GM21515 (cell line): Measurements from ENCODE around the gene KRTAP10-2.
"Not testable (repeated sequence)": the region's sequence is repeated elsewhere in the genome, so short reads cannot be mapped to it uniquely, and the experiment has no call there.

ENCODE experiments used
- ATAC-seq: cut with Tn5 transposase; IDR thresholded peaks from one replicate; pipeline ENCODE4 v1.9.1; 2021; ENCODE audit not compliant: unreplicated experiment

Gene KRTAP10-2

DNA sequence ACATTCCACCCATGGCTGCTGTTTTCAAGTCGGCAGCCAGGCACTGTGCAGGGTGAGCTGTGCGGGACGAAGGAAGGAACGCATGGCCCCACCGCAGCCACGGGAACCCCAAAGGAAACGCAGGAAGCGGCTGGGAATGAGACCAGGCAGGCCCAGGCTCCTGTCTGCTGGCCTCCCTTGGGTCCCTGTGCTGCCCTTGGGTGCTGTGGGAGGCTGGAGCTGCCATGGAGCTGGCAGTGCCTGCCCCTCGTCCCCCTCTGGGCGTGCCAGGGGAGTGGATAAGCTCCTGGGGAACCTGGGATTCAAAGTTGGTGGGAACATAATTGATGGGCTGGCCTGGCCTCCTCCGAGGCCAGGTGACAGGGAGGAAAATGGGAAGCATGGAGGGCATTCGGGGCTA is 17.0 kb upstream of the KRTAP10-2 start:
- ATAC-seq, result no peak

DNA sequence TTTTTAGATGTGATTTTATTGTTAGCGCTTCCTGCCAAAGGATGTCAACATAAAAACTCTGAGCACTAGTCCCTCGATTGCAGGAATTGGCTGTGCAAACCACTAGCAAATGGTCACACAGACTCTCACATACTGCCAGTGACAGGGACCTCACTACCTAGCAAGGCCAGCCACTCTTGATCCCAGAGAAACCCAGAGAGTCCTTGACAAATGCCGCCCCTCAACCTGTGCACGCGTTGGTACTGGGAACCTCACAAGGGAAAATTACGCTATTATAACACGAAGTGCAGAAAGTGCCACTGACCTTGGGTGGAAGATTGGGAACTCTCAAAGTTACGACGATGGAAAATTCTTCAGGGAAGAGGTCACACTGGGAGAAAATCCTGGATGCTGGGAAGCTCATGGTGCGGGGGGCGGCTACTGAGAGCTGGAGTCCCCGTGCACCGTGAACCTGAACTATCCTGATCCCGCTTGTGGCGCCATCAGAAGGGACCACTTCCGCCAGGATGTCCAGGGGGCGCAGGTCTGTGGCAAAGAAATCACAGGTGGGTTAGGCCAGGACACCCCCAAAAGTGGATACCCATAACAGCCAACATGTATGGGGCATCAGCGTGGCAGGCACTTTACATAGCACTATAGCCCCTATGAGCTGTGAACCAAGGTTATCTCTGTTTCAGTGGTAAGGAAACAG is 16.3 kb upstream of the KRTAP10-2 start:
- no peak for ATAC-seq

DNA sequence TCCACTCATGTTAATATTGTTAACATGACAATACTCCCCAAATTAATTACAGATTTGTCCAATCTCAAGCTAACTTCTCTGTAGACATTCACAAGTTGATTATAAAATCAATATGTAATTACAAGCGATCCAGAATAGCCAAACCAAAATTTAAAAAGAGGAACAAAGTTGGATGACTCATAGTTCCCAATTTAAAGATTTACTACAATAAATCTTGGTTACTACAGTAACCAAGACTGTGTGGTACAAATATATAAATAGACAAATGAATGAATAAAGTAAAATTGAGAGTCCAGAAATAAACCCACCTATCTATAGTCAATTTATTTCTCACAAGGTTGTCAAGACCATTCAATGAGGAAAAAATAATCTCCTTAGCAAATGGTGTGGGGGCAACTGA is 15.1 kb upstream of the KRTAP10-2 start:
- no peak for ATAC-seq

DNA sequence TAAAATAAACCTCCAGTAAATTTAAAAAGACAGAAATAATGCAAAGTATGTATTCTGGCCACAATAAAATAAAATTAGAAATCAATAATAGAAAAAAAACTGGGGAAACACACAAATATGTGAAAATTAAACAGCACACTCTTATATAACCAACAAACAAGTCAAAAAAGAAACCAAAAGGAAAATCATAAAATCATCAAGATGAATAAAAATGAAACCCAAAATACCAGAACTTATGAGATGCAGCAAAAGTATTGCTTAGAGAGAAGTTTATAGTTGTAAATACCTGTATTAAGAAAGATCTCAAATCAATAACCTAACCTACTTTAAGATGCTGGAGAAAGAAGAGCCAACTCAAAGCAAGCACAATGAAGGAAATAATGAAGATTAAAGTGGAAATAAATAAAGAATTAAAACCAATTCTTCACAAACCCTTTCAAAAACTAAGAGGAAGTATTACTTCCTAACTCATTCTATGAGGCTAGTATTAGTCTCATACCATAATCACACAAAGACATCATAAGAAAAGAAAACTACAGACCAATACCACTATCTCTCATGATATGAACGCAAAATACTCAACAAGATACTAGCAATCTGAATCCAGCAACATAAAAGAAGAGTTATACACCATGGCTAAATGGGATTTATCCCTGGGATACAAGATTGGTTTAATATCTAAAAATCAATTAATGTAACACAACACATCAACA is 13.7 kb upstream of the KRTAP10-2 start:
- ATAC-seq, result no peak

DNA sequence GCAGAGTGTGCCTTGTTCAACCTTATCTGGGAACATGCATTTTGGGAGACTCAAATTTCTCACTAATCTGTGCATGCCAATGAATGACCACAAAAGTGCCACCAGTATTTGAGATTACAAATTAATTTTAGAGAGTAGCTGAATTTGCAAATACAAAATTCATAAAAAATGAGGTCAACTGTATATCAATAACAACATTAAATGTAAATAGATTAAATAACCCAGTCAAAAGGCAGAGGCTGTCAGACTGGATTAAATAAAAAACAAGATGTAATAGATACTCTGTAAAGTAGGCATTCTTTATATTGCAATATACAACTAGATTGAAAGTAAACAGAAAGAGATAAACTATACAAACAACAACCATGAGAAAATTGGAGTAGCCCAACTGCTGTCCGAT is 12.8 kb upstream of the KRTAP10-2 start:
- no peak for ATAC-seq

DNA sequence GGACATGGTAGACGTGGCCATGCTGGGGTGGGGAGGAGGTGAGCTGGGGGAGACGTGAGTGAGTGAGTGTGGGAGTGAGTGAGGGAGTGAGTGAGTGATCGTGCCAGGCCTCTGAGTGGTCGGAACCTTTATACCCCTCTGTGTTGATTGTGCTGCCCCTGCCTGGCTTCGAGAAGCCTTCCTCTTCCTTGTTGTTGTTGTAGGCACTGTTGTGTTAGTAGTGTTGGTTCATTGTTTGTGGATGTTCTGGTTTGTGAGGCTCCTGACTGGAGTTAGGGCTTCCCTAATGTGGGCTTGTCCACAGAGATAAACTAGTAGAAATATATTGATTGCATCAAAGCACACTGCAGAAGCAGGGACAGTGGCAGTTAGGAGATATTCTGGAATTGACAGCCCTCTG is 7.4 kb upstream of the KRTAP10-2 start, which contains the start of gene KRTAP10-3:
TSS of gene KRTAP10-3 (minus strand) at position 101 of the 400 bp plus-strand sequence. CDS start at position 21, 80 bp downstream.
- ATAC-seq, result no peak

DNA sequence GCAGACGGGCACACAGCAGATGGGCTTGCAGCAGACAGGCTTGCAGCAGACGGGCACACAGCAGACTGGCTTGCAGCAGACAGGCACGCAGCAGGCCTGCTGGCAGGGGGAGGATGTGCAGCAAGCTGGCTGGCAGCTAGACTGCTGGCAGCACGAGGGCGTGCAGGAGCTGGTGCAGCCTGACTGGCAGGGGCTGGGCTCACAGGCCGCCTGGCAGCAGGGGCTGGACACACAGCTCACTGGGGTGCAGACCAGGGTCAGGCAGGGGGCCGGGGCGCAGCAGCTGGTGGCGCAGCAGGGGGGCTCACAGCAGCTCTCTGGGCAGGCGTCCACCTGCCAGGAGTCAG is 7.0 kb upstream of the KRTAP10-2 start:
- not testable (repeated sequence) for ATAC-seq

DNA sequence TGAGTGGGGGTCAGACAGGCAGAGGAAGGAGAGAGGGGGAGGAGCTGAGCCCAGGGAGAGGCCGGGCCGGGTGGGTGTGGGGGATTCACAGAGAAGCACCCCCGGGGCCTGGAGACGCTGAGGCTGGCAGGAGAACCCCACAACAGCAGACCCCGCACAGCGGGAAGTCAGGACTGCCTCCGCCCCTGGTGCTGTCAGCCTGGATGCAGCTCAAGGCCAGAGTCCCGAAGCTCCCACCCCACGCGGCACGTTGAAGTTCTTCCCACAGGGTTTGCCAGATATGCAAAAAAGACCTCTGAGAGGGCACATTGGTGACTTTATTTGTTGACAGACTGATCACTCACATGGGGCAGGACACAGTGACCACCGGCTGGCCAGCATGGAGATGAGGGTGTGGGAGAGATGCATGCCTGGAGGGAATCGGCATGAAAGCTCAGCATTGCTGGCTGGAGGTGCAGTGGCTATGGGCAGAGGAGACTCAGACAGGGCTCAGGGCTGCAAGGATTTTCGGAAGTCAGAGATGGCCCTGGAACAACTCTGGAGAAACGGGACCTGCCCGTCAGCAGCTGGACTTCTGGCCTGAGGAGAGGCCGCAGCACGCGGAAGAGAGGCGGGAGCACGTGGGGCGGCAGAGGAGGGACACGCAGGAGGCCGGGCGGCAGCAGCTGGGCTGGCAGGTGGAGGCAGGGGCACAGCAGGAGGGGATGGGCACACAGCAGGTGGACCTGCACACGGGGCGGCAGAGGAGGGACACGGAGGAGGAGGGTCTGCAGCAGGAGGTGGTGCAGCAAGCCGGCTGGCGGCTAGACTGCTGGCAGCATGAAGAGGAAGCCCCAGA is 6.4 kb upstream of the KRTAP10-2 start:
- ATAC-seq, result no peak

DNA sequence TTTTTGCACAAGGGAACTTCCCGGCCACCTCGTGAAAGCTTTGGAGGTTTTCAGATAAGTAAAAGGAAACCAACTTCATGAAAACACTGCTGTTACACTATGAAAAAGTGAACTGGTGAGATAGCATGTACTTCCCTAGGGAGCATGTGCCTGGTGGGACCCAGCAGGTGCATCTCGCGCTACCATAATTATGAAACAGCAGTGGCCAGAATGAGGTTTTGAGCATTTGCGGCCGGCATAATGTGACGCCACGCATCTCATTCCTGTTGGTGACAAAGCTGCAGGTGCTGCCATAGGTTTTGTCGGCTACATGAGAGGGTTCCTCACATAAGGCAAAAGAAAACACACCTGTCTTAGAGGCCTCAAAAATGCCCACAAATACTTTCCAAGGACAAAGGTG is 5.6 kb upstream of the KRTAP10-2 start:
- ATAC-seq, result no peak

DNA sequence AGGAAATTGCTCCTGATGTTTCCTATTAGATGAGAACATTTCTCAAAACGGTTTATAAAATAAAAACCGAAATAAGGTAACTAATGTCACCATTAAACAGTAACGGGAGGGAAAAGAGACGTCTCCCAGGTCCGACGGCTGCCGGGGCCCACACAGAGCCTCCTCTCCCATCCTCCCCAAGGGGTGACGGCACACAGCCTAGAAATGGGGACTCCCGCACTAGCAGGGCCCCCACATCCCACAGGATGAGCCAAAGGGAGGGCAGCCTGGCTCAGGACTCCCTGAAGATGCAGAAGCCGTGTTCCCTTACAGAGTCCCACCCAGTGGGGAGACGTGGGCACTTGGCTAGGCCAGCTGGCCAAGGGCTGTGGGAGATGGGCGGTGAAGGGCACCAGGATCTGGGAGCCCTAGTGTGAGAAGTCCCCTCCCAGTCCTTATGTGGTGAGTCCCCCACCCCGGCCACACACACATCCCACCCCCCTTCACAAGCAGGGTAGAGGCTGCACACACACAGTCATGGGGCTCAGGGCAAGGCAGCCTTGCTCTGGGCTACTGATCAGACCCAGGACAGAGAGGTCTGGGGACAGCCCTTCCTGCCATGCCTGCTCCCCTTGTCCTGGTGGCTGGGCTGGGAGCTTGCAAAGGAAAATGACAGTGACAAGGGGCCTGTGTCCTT is 4.0 kb upstream of the KRTAP10-2 start:
- no peak for ATAC-seq

DNA sequence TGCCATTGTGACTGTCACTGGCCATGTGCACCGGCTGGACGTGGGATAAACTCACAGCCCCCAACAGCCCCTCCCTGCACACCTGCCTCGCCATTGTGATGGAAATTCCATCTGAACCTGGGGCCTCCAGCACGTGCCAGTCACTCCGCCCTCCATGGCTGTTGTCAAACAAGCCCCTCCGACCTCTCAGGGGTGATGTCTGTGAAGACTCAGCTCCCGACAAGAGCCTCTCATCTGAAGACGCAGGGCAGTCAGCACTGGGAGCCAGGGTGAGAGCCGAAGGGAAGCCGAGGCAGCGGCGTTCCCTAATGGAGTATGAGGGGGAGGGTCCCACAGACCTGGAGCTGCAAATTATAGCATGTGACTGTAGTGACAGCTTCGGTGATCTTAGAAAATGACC is 1.4 kb upstream of the KRTAP10-2 start:
- no peak for ATAC-seq

DNA sequence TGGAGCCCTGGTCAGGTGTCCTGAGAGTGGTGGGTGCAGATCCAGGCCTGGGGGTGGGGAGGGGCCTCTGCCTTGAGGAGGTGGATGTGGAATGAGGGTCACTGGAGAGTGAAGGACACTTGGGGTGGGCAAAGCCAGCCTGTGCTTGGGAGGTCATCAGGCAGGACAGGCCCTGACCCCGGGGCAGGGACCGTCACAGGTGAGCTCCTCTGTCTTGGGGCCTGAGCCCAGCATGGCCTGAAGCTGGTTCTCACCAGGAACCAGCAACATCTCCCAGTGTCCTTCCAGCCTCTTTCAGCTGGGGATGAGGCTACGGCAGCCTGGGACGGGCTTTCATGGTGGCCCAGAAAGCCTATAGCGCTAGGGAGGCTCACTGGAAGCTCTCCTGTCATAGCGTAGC is 831 bp upstream of the KRTAP10-2 start:
- ATAC-seq, result no peak

DNA sequence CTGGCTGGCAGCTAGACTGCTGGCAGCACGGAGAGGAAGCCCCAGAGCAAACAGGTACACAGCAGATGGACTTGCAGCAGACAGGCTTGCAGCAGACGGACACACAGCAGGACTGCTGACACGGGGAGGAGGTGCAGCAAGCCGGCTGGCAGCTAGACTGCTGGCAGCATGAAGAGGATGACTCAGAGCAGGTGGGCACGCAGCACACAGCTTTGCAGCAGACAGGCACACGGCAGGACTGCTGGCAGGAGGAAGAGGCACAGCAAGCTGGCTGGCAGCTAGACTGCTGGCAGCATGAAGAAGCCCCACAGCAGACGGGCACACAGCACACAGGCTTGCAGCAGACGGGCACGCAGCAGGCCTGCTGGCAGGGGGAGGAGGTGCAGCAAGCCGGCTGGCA is 498 bp downstream of the KRTAP10-2 start:
- ATAC-seq, result no peak

DNA sequence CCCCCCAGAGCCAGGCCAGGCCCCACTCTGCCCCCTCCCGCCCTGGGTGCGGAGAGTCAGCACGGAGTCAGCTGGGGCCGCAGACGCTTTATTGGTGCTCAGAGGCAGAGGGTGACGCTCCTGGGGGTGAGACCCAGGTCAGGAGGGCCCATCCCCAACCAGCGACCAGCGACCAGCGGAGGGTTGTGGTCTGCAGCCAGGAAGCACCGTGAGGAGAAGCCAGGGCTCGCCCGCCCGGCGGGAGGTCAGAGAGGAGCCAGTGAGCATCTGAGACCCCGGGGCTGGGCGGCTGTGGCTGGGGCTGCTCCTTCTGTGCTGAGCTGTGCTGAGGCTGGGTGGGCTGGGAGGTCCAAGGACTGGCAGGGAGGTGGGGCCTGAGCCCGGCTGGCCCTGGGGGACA is 1.0 kb downstream of the KRTAP10-2 start:
- not testable (repeated sequence) for ATAC-seq

DNA sequence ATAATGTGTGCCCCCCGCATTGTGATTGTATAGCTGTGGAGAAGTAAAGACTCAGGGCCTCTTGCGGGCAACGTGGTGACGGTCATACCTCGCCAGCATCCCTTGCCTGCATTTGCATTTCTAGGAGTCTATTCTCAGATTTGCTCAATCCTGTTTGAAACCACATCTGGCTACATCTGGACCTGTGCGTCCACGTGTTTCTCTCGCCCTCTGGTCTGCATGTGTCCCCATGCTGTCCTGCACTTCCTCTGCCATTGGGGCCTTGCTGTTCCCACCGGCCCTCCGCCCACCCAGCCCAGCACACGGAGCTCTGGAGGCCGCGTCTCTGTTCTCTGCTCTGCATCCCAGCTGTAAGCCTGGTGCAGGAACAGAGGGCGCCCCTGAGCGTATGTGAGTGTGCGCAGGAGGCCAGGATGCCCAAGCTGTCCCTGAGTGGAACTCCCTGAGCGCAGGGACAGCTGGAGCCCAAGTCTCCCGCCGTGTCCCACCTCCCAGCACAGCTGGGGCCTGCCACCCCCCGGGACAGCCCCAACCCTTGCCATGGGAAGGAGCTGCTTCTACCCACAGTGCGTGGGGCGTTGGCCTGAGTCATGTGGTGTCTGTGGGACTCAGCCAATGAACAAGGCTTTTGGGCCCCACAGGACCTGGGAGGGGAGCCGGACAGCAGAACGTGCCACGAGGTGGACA is 1.6 kb downstream of the KRTAP10-2 start:
- no peak for ATAC-seq

DNA sequence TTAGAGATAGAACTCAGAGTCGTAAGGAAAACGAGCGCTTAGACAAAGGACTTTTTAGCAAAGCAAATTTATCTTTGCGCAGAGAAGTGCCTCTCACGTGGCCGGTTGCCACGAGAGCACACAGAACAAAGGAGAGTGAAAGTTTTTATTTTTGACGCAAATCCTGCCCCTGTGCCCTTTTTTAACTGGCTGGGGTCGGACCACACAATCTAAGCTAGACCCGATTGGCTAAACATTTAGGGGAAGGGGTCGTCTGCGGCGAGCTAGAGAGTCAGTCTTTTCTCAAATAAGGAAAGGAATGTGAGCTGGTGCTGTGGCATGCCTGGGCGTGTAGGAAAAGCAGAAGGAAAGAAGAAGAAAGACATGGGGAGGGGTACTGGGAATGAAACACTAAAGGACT is 2.4 kb downstream of the KRTAP10-2 start:
- ATAC-seq, result no peak

DNA sequence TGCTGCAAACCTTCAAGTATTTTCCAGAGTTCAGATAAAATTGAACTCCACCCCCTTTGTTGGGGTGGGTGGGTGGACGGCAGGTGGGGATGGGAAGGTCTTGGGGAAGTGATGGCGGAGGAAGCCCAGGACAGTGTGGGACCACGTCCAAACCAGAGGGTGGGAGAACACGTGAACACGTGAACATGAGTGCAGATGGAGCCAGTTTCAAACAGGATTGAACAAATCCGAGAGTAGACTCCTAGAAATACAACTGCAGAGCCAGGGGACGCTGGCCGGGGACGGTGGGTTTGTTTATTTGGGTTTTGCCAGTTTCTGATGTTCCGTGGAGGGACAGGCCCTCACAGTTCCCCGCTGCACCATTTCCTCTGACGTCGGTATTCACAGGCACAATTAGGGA is 2.9 kb downstream of the KRTAP10-2 start:
- no peak for ATAC-seq

DNA sequence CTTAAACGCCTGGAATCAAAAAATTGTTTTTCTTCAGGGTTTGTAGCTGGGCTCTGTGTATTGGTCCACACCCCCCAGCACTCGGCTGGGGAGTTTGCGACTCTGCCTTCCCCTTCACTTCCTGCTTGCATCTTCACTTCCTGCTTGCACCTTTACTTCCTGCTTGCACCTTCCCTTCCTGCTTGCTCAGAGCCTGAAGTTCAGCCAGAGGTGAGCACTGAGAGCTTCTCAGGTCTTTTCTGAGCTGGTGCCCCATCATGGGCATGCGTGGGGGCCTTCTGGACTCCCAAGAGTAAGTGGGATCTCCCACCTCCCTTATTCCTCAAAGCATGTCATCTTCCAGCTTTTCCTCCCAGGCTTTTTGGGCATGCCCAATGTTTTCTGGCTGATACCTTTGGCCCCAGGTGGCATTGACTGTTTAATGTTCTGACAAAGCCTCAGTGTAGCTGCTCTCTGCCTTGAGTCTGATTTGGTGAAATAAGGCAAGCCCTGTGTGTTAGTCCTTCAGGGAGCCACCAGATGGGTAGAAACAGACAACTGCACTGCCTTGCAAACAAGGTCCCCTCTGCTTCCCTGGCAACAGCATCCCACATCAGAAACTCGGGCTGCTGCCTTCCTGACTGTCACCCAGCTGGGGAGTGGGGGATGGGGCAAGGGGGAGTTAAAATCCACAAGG is 3.5 kb downstream of the KRTAP10-2 start:
- ATAC-seq, result no peak

DNA sequence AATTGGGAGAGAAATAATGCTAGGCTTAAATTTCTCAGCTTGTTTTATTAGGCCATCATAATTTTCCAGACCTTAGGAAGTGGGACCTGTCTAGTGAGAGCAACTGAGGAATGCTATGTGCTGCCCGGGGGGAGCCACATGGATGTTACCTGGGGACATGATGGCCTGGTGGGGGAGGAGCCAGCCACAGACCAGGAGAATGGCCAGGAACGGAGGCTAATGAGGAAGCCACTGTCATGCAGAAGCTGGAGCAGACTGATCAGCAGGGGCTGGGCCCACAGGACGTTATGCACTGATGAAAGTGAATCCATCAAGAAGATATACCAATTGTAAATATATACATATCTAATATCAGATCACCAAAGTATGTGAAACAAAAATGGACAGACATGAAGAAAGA is 6.7 kb downstream of the KRTAP10-2 start:
- ATAC-seq, result no peak

DNA sequence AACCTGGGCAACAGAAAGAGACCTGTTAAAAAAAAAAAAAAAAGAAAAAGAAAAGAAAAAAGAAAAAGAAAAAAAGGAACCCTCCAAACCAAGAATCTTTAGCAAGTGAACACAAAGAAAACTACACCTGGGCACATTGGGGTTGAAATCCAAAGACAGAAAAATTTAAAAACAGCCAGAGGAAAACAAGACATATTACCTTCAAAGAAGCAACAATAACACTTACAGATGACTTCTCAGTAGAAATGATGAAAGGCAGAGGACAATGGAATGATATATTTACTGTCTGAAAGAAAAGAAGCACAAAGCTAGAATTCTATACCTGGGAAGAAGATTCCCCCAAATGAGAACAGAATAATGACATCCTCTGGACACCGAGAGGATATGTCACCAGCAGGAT is 8.6 kb downstream of the KRTAP10-2 start:
- no peak for ATAC-seq
